ENCODE results near the gene GRIK4. TPM values are rescaled to one million over a fixed set of nuclear protein-coding genes. Genes with fewer than 3 reads are reported as not detected.

The GRIK4 gene
- total and polyA plus RNA-seq, 2 donors (not counting 1 experiment from before 2014, with no cell fraction given) = 0.12 to 0.27 TPM

DNA sequence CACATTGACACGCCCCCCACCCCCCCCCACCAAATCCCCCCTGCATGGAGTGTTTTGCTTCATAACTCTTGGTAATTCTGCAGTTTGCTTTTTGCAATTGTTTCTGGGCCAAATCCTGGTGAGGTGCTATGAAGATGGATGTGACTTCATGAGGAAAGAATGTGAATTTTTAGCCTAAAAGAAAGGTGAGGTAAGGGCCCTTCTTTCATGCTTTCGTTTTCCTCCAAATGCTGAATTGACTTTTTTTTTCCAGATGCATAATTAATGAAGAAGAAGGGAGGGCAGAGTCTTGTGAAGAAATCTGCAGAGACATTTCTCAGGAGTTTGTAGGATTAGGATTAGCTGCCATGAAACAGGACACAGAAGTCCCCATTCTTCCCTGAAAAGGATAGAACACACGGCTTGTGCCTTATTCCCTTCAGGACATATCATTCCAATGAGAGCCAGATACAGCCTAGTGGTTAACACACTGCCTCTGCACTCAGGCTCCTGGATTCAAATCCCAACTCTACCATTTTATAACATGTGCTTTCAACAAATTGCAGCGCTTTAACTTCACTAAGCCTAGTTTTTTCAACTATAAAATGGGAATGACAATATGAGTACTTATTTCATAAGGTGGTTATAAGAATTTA is 492.8 kb downstream of the GRIK4 start:
- H3K4me2 ChIP-seq (replicated peaks; ENCODE audit: low read depth, low read length, poor library complexity, severe bottlenecking) = no peak overlapping the region
- H3K4me1 Mint-ChIP-seq = no peaks in the 10 kb centered on the region
- H4K20me1 ChIP-seq (ENCODE audit: control insufficient read depth, insufficient read depth, low read length, poor library complexity, severe bottlenecking) = no peaks in the 10 kb centered on the region
- no peak overlapping the region for H3K4me3 Mint-ChIP-seq
- H3K27me3 Mint-ChIP-seq = peaks cover 43% of the 10 kb centered on the region
- intact Hi-C loops (cut with micrococcal nuclease) = no loop called here
- H3K27ac Mint-ChIP-seq = no peak overlapping the region
- TF ChIP-seq, protein P1, sequence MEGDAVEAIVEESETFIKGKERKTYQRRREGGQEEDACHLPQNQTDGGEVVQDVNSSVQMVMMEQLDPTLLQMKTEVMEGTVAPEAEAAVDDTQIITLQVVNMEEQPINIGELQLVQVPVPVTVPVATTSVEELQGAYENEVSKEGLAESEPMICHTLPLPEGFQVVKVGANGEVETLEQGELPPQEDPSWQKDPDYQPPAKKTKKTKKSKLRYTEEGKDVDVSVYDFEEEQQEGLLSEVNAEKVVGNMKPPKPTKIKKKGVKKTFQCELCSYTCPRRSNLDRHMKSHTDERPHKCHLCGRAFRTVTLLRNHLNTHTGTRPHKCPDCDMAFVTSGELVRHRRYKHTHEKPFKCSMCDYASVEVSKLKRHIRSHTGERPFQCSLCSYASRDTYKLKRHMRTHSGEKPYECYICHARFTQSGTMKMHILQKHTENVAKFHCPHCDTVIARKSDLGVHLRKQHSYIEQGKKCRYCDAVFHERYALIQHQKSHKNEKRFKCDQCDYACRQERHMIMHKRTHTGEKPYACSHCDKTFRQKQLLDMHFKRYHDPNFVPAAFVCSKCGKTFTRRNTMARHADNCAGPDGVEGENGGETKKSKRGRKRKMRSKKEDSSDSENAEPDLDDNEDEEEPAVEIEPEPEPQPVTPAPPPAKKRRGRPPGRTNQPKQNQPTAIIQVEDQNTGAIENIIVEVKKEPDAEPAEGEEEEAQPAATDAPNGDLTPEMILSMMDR (IDR thresholded peaks at IDR 0.05) = no peak
- no peak for TF ChIP-seq EZH2 (IDR thresholded peaks at IDR 0.05; ENCODE audit: borderline replicate concordance, insufficient read depth, low read depth, low read length, poor library complexity, severe bottlenecking)
- no peak for DNase-seq
- no peak overlapping the region for H3K27ac ChIP-seq (ENCODE audit: low read length in 2 of 2)
- H3K79me2 ChIP-seq (ENCODE audit: control insufficient read depth, insufficient read depth, low read length) = no peaks in the 10 kb centered on the region
- H3K4me3 ChIP-seq (ENCODE audit: control extremely low read depth in 1 of 5, extremely low read depth in 1 of 5, insufficient read depth in 1 of 5, low read depth in 2 of 5, low read length in 4 of 5) = no peak overlapping the region
- peaks cover 0 to 3% (median 1%) of the 10 kb centered on the region in 3 donors for H3K9me3 ChIP-seq (ENCODE audit: control extremely low read depth in 1 of 3, control insufficient read depth in 2 of 3, insufficient read depth in 1 of 3, low read length in 2 of 3)
- no peak for ATAC-seq (ENCODE audit: low read depth)
- H3K4me1 ChIP-seq (ENCODE audit: control insufficient read depth in 2 of 2, insufficient read depth in 2 of 2, low read length in 2 of 2) = no peaks in the 10 kb centered on the region
- WGBS (ENCODE audit: insufficient coverage) = 100% methylated on average over 1 of the region's 4 CpGs
- H3K27me3 ChIP-seq (replicated peaks in 1 of 4; ENCODE audit: control extremely low read depth in 1 of 4, control insufficient read depth in 3 of 4, insufficient read depth in 4 of 4, low read length in 3 of 4) = peaks cover 0 to 17% (median 3%) of the 10 kb centered on the region in 4 experiments
- no peak overlapping the region for H3K9ac ChIP-seq (ENCODE audit: low read length)
- no peak overlapping the region for H2AFZ ChIP-seq (ENCODE audit: insufficient read depth, low read depth, low read length, poor library complexity, severe bottlenecking)
- POLR2A ChIA-PET = no interaction called here
- CTCF ChIA-PET = no interaction called here
- H3K36me3 ChIP-seq (replicated peaks in 1 of 2; ENCODE audit: control extremely low read depth in 1 of 2, control insufficient read depth in 1 of 2, extremely low read depth in 1 of 2, insufficient read depth in 2 of 2, low read length in 1 of 2) = no peaks in the 10 kb centered on the region
- H3K9me3 Mint-ChIP-seq (ENCODE audit: insufficient read depth) = no peaks in the 10 kb centered on the region

DNA sequence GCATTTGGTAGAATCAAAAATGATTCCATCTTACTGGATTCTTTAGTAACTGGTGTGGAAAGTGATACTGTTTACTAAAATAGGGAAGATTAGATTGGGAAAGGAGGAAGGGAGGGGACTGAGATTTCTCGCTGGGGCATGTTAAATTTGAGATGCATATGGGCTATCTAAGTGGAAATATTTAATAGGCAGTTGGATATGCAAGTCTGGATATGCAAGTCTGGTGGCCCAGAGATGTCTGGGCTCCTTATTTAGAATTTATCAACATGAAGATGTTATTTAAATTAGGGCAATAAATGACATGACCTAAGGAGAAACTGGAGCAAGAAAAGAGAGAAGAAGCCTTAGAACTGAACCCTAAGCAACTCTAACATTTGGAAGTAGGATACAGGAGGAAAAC is 495.4 kb downstream of the GRIK4 start:
- Histone ChIP-seq H3K79me2 (ENCODE audit: control insufficient read depth, insufficient read depth, low read length) (no peaks in the 10 kb centered on the region), H3K27ac (ENCODE audit: low read length in 2 of 2) (no peak overlapping the region), H3K4me2 (replicated peaks; ENCODE audit: low read depth, low read length, poor library complexity, severe bottlenecking) (no peak overlapping the region), H3K36me3 (replicated peaks in 1 of 2; ENCODE audit: control extremely low read depth in 1 of 2, control insufficient read depth in 1 of 2, extremely low read depth in 1 of 2, insufficient read depth in 2 of 2, low read length in 1 of 2) (no peaks in the 10 kb centered on the region), H4K20me1 (ENCODE audit: control insufficient read depth, insufficient read depth, low read length, poor library complexity, severe bottlenecking) (no peaks in the 10 kb centered on the region), H3K9me3 (ENCODE audit: control extremely low read depth in 1 of 3, control insufficient read depth in 2 of 3, insufficient read depth in 1 of 3, low read length in 2 of 3) (peaks cover 0 to 3% (median 1%) of the 10 kb centered on the region in 3 donors), H3K4me1 (ENCODE audit: control insufficient read depth in 2 of 2, insufficient read depth in 2 of 2, low read length in 2 of 2) (no peaks in the 10 kb centered on the region), H3K4me3 (ENCODE audit: control extremely low read depth in 1 of 5, extremely low read depth in 1 of 5, insufficient read depth in 1 of 5, low read depth in 2 of 5, low read length in 4 of 5) (no peak overlapping the region), H2AFZ (ENCODE audit: insufficient read depth, low read depth, low read length, poor library complexity, severe bottlenecking) (no peak overlapping the region), H3K27me3 (replicated peaks in 1 of 4; ENCODE audit: control extremely low read depth in 1 of 4, control insufficient read depth in 3 of 4, insufficient read depth in 4 of 4, low read length in 3 of 4) (peaks cover 0 to 10% (median 4%) of the 10 kb centered on the region in 4 experiments), H3K9ac (ENCODE audit: low read length) (no peak overlapping the region)
- intact Hi-C loops (cut with micrococcal nuclease) = no loop called here
- Mint-ChIP-seq H3K27ac (no peak overlapping the region), H3K4me1 (no peaks in the 10 kb centered on the region), H3K4me3 (no peak overlapping the region), H3K9me3 (ENCODE audit: insufficient read depth) (no peaks in the 10 kb centered on the region), H3K27me3 (peaks cover 46% of the 10 kb centered on the region)
- POLR2A ChIA-PET = no interaction called here
- CTCF ChIA-PET = no interaction called here
- WGBS (ENCODE audit: insufficient coverage) = 88% methylated on average over 1 of the region's 1 CpG
- ATAC-seq (ENCODE audit: low read depth) = no peak
- TF ChIP-seq EZH2 (IDR thresholded peaks at IDR 0.05; ENCODE audit: borderline replicate concordance, insufficient read depth, low read depth, low read length, poor library complexity, severe bottlenecking) = no peak
- TF ChIP-seq, protein P1 (IDR thresholded peaks at IDR 0.05) = no peak
- DNase-seq = no peak
